Brain pericyte (primary cell): Measurements from ENCODE around the gene OPA3.

Source experiments
- DNase-seq: peaks from one replicate; pipeline ENCODE4 v3.0.0-alpha.2; 2012; ENCODE audit warnings: low read depth, low spot score

The OPA3 gene

DNA sequence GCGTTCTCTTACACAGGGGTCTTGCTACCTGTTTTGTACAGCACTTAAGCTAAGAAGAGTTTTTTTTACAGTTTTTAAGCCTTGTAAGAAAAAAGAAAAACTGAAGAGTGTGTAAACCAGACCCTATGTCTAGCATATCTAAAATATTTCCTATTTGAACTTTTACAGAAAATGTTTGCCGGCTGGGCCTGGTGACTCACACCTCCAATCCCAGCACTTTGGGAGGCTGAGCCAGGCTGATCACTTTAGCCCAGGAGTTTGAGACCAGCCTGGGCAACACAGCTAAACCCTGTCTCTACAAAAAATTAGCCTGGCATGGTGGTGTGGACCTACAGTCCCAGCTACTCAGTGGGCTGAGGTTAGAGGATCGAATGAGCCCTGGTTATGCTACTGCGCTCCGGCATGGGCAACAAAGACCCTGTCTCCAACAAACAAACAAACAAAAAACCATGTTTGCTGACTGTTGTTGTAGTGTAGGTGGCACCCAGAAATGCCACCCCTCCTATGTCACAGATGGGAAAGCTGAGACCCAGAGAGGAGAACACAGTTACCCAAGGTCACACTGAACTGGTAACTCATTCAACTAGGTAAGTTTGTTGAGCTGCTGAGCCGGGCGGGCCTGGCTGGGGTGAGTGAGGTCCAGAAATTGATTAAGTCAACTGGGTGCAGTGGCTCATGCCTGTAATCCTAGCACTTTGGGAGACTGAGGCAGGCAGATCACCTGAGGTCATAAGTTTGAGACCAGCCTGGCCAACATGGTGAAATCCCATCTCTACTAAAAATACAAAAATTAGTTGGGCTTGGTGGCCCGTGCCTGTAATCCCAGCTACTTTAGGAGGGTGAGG, 79.2 kb downstream of the OPA3 start:
- no peak for DNase-seq

DNA sequence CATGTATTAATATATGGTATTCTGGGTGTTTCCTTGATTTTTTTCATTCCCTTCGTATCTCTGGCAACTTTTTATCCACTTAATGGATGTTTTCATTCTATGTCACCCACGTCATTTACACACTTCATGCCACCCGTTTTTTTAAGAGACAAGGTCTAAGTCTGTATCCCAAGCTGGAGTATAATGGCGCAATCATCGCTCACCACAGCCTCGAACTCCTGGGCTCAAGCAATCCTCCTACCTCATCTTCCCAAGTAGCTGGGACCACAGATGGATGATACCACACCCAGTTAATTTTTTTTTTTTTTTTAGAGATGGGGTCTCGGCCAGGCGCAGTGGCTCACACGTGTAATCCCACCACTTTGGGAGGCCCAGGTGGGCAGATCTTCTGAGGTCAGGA, 80.7 kb downstream of the OPA3 start:
- DNase-seq, result no peak

DNA sequence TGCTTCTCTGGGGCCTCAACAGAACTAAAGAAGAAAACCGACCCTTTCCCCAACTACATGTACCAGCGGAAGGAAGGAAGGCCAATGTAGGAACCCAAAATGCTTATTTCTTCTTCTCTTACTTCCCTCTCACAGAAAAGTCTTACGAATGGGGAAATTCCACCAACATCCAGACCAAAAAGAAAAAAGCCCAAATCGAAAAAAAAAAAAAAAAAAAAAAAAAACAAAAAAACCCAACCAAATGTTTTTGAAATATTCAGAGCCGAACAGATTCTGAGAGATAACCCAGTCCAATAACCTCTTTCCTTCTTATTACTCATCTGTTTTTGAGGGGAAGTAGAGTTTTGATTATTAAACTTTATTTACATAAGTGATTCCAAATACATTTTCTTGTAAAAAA, 82.5 kb downstream of the OPA3 start:
- DNase-seq, result no peak

DNA sequence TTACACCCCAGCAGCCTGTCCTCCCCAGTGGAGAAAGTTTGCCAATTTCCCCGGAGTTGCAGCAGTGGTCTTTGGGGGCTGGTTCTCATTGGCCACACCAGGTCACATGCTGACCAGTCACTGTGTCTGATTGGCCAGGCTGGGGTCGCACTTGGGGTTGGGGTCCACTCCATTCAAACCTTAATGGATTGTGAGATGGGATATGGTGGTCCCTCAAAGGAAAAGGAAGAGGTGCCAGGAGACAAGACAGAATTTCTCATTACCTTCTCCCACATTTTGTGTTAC, 82.9 kb downstream of the OPA3 start:
- DNase-seq, result no peak

DNA sequence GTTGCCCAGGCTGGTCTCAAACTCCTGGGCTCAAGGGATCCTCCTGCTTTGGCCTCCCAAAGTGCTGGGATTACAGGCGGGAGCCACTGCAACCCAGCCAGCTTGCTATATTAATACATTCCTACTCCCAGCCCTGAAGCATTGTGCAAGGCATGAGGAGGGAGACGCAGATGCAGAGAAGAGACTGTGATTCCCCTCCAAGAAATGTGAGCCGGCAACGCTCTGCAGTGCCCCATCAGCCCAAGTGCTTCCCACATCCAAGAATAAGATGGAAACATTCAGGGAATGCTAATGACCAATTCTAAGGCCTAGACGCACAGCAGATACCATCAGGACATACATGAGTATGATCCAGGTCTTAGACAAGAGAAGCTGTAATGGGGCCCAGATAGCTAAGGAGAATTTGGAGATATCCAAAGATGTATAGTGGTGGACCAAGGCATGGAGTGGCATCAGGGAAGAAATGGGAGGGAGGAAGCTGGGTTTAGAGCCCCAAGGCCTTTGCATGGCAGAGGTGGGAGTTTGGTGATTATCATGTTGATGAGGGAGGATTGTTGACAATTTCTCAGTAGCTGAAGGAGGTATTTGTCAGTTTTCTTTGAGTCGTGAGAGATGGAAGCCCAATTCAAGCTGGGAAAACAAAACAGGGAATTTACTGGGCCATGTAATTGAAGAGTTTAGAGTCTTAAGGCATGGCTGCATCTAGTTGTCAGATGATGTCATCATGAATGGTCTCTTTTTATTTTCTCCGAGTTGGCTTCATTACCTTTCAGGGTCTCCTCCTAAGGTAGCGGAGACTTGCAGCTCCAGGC, 83.5 kb downstream of the OPA3 start:
- DNase-seq, result no peak

DNA sequence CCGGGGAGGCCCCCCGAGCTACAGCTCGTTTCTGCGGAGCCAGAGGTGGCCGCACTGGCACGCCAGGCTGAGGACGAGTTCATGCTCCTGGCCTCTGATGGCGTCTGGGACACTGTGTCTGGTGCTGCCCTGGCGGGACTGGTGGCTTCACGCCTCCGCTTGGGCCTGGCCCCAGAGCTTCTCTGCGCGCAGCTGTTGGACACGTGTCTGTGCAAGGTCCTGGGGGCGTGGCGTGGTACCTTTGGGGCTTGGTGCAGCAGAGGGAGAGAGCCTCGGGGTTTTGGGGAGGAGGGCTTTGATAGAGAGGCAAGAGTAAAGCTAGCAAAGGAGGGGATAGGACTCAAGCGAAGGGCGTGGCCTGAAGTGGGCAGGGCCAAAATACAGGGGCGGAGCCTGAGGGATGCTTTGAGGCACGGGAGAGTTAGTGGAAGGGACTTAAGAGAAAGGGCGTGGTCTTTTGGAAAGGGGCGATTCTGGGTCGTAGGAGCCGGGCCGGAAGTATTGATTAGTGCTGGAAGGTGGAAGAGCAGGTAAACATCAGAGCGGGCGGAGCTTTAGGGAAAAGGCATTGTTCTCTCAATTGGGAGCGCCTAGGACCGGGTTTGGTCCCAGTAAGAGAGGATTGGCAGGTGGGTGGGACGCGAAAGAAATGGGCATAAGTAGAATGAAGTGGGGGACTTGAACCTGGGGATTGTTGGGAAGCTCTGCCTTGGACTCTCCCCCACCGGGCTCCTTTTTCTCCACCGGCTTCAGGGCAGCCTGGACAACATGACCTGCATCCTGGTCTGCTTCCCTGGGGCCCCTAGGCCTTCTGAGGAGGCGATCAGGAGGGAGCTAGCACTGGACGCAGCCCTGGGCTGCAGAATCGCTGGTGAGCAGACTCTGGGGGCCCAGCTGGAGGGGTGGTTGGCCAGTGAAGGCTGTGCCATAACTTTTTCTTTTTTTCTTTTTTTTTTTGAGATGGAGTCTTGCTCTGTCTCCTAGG, 85.1 kb downstream of the OPA3 start:
- no peak for DNase-seq

DNA sequence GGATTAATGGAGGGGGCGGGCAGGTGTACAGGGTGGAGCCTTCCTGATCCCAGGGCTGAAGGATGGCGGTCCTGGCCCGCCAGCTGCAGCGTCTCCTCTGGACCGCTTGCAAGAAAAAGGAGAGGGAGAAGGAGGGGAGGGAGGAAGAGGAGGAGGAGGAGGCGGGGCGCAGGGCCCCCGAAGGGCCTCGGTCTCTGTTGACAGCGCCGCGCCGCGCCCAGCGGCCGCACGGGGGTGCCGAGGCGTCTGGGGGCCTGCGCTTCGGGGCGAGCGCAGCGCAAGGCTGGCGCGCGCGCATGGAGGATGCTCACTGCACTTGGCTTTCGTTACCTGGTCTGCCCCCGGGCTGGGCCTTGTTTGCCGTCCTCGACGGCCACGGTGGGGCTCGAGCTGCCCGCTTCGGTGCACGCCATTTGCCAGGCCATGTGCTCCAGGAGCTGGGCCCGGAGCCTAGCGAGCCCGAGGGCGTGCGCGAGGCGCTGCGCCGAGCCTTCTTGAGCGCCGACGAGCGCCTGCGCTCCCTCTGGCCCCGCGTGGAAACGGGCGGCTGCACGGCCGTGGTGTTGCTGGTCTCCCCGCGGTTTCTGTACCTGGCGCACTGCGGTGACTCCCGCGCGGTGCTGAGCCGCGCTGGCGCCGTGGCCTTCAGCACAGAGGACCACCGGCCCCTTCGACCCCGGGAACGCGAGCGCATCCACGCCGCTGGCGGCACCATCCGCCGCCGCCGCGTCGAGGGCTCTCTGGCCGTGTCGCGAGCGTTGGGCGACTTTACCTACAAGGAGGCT, 86.0 kb downstream of the OPA3 start, which contains the start of gene PPM1N:
Gene PPM1N (plus strand): TSS at position 33 of the 785 bp plus-strand sequence. CDS start 30 bp downstream, at position 63.
- no peak for DNase-seq

DNA sequence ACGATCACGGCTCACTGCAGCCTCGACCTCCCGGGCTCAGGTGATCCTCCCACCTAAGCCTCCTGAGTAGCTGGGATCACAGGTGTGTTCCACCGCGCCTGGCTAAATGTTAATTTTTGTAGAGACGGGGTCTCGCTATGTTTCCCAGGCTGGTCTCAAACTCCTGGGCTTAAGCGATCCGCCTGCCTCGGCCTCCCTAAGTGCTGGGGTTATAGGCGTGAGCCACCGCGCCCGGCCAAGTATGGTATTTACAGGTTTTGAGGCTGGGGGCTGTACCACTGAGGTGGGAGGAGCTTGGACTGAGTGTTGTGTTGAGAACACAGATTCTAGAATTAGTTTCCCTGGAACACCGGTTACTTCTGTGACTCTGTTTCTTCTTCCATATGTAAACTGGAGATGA, 86.8 kb downstream of the OPA3 start:
- no peak for DNase-seq

DNA sequence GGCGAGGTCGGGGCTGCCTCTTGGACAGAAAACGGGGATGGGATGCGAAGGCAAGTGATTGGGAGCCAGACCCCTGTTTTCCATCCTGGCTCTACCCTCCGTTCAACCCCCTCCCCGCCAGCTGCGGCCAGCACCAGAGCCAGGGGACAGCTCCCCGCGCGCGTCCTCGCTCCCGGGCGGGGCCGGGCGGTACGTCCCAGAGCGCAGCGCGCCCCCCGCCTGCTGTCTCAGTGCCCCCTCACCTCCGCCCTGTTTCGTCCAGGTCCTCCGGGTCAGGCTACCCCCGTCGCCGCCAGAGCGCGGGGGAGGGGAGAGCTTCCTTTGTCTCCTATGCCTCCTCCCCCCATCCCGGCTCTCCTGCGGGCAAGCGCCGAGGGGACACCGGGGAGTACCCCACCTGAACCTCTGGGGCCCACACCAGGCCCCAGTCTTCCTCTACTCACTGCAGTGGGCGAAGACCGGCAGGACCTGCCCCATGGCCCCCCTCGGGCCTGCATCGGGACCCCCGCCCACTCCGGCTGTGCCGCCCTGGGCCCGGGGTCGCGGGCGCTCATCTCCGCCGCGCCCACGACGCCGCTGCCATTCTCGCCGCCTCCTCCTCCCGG, 88.2 kb downstream of the OPA3 start:
- no peak for DNase-seq

DNA sequence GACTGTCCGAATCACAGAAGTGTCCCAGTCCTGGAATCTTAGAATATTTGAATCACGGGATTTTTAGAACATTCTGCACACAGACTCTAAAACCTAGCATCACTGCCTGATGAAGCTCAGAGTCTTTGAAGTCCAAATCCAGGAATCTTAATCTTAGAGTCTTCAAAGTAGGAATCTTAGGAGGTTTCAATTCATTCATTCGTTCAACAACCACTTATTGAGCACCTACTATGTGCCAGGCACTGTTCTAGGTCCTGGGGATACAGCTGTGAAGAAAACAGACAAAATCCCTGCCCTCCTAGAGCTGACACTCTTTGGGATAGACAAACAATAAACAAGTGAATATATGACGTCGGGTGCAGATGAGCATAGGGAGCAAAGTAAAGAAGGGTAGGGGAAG, 89.4 kb downstream of the OPA3 start:
- no peak for DNase-seq

DNA sequence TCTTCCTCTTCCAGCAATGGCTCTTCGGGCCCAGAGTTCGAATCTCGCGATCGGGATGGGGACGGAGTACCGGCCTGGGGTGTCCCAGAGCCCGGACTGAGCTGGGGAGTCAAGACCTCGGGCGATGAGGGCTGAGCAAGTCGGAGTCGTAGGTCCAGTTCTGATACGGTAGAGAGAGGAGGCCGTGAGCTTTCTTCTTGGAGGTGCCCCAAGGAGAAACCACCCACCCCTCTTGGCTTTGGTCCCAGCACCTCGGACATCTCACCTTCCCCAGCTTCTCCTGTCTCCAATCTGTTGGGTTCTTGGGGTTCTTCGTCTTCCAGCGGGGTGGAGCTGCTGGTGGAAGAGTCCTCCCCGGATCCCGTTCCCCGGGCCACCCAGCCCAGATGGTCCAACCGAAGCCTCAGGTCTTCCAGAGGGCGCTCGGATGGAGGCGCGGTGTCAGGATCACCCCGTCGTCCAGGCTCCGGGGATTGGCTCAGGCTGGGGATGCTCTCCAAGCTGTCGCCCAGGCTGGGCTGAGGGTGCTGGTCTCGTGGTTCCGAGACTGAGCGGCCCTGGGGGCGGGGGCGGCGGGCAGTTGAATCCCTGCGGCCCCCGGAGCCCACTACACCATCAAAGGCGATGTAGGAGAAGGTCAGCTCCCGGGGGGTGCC, 90.2 kb downstream of the OPA3 start:
- DNase-seq, result no peak

DNA sequence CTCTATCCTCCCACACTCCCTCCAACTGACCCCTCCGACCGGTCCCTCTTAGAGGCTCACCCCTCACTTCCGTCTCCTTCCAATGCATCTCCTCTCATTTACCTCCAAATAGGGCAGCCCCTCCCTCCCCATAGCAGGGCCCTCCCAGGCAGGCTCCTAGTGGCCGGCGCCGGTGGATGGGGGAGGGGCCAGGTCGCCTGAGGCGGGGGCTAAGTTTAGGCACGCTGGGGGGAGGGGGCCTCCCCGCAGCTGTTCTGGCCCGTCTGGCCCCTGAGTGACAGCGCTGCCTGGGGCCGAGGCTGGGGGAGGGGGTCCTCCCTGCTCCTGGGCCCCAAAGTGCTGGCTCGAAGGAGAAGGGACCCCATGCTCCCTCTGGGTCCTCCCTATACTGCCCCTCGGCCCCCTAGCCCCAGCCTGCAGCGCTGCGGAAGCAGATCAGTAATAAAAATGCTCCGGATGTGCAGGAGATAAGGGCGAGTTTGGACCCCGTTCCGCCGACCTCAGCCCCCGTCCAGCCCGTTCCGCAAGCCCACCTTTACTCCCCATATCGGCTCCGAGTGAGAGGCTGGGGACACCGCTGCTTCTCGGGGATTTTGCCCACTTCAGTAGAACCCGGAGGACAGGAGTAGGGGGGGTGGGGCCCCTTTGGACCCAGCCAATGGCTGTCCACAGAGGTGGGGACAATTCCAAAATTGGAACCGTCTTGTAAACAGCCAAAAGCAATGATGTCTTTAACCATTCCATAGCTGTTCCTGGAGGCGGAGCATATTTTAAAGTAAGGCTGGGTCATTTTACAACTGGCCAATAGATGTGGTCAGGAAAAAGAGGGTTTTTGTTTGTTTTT, 91.8 kb downstream of the OPA3 start:
- no peak for DNase-seq

DNA sequence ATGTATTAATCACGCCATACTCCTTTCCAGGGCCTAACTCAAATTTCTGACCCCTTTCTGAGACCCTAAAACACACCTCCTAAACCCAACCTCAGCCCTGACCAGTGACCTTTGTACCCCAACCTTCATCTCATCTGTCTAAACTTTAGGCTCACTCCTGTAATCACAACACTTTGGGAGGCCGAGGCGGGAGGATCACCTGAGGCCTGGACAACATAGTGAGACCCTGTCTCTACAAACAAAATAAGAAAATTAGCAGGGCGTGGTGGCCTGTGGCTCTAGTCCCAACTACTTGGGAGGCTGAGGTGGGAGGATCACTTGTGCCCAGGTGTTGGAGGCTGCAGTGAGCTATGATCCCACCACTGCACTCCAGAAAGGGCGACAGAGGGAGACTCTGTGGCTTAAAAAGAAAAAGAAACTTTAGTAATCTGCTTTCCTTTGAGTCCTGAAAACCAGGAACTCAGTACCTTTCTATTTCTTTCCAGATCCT, 92.4 kb downstream of the OPA3 start:
- no peak for DNase-seq

DNA sequence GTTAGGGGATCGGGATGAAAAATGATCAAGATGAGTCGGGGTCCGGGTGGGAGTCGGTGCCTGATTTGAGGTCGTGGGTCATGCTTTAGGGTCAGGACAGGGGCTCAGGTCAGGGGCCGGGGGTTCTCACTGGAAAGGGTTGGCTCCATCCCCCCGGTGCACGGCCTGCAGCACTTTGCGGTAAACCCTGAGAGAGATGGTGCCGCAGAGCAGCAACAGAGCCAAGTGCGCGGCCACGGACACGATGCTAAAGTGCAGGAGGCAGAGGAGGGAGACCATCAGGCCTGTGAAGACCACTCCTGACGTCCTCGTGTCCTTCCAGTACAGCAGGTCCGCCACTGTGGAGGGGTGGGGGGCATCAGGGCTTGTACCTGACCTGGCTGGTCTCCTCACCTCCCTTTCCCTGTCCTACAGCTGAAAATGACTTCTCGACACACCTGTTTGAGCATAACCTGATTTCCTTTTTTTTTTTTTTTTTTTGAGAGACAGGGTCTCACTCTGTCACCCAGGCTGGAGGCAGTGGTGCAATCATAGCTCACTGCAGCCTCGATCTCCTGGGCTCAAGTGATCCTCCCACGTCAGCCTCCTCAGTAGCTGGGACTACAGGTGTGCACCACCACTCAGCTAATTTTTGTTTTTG, 95.3 kb downstream of the OPA3 start:
- DNase-seq, result no peak

DNA sequence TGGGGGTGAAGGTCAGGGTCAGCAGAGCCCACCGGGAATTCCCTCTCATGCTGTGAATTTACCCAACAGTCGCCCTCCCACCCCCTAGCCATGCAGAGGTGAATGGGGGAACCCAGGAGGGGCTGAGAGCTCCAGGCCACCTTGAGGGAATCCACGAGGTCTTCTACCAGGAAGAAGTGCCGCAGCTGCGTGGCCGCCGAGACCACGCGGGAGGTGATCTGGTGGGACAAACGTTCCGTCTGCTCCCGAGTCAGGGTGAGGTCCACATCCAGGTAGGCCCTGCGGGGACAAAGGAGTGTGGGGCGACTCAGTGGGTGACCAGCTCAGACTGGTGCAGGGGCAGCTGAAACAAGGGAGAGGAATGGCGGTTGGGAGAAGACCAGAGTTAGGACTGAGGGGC, 95.9 kb downstream of the OPA3 start:
- no peak for DNase-seq

DNA sequence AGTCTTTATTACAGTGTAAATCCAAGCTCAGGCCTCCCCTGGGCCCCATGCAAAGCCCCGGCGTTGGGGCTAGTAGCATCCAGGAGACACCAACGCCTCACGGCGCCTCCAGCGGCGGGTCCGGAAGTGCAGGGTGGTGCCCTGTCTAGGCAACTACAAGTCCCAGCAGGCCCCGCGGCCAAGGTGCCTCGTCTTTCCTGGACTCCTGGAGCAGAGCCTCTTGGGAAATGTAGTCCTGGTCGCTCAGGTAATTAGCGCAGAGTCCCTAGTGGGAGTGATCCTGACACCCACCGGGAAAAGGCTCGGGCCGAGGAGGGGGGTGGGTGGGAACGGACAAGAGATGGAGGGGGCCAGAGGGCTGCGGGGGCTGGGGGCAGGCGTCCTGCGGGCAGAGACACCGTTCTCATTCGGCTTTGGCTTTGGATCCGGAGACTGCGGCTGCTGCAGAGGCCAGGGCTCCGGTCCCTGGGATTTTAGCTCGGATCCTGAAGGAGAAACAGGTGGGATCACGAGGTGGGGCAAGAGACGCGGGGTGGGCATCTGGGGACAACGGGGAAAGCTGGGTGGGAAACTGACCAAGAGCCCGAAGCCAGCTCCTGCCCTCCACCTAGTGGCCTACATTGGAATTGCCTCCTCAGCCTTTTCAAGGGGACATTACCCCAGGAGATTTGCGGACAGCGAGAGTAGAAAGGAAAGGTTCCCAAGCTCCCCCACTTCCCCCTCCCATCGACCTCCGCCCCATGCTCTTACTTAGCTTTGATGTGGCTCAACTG, 99.1 kb downstream of the OPA3 start:
- DNase-seq, result peak; percentile 77

DNA sequence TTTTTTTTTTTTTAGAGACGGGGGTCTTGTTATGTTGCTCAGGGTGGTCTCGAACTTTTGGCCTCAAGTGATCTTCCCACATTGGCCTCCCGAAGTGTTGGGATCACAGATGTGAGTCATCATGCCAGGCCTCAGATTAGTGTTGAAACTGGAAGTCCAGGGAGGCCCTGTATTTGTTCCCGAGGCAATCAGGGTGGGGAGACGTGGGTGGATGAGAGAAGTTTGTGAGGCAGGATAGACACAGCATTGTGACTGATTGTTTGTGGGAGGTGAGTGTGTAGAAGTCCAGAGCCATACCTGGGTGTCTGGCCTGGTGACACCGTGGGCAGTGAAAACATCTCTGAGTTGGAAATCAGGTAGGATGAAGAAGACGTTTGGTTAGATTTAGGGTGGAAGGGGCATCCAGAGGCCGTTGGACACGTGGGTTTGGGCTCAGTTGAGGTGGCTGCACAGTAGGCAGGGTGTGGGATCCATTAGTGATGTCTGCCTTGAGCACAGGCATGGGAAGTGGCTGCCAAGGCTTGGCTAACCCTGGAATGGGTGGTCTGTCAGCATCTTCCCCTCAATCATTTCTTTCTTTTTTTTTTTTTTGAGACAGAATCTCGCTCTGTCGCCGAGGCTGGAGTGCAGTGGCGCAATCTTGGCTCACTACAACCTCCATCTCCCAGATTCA, 100.2 kb downstream of the OPA3 start:
- DNase-seq, result no peak
